GM18951 (cell line): Measurements from ENCODE around the gene JPH4.

Source experiments
- POLR2A ChIP-seq: IDR thresholded peaks from 4 replicates; pipeline ENCODE4 v1.6.1; 2011; ENCODE audit warnings: mild to moderate bottlenecking; ENCODE audit not compliant: insufficient read length, insufficient read depth; ENCODE audit errors: extremely low read depth
- in situ Hi-C: fragments of 300-500 bp; cut with MboI; formaldehyde crosslinking; loops from one replicate; pipeline ENCODE4 v1.12.0; 2022; ENCODE audit warnings: low sequenced_read_pairs, mixed read lengths, inconsistent platforms; ENCODE audit not compliant: unreplicated experiment

JPH4 gene

GRCh38 chr14:23536494-23536893, 42.1 kb downstream of the JPH4 start:
- TF ChIP-seq POLR2A = no peak
- in situ Hi-C loops = no loop called here

- TF ChIP-seq POLR2A = no peak
- in situ Hi-C loops = no loop called here
Observed at GRCh38 chr14:23535943-23536342, 42.6 kb downstream of the JPH4 start.

- in situ Hi-C loops = no loop called here
- no peak for TF ChIP-seq POLR2A
Observed at GRCh38 chr14:23533652-23534435, 44.7 kb downstream of the JPH4 start.

GRCh38 chr14:23532658-23533057, 45.9 kb downstream of the JPH4 start:
- in situ Hi-C loops = no loop called here
- TF ChIP-seq POLR2A = no peak

GRCh38 chr14:23531391-23531790, 47.2 kb downstream of the JPH4 start:
- no peak for TF ChIP-seq POLR2A
- in situ Hi-C loops = no loop called here

- TF ChIP-seq POLR2A = no peak
- in situ Hi-C loops = no loop called here
Observed at GRCh38 chr14:23530375-23531055, 48.1 kb downstream of the JPH4 start.

GRCh38 chr14:23529016-23529415, 49.6 kb downstream of the JPH4 start:
- no peak for TF ChIP-seq POLR2A

GRCh38 chr14:23528555-23528954, 50.0 kb downstream of the JPH4 start:
- in situ Hi-C loops = no loop called here
- no peak for TF ChIP-seq POLR2A

More at GRCh38 chr14:23529016-23529415, 49.6 kb downstream of the JPH4 start:
- in situ Hi-C loops = no loop called here

GRCh38 chr14:23525611-23526010, 53.0 kb downstream of the JPH4 start:
- TF ChIP-seq POLR2A = no peak
- in situ Hi-C loops = no loop called here

- no peak for TF ChIP-seq POLR2A
Observed at GRCh38 chr14:23524954-23525353, 53.6 kb downstream of the JPH4 start.

GRCh38 chr14:23523229-23524016, 55.2 kb downstream of the JPH4 start:
- no peak for TF ChIP-seq POLR2A
- in situ Hi-C loops = no loop called here

More at GRCh38 chr14:23524954-23525353, 53.6 kb downstream of the JPH4 start:
- in situ Hi-C loops = no loop called here

GRCh38 chr14:23522643-23523198, 55.9 kb downstream of the JPH4 start:
- TF ChIP-seq POLR2A = no peak
- in situ Hi-C loops = no loop called here
